ENCODE measurements around the gene MAPT.
"Not testable (repeated sequence)": the region's sequence is repeated elsewhere in the genome, so short reads cannot be mapped to it uniquely, and the experiment has no call there.

MAPT gene

DNA sequence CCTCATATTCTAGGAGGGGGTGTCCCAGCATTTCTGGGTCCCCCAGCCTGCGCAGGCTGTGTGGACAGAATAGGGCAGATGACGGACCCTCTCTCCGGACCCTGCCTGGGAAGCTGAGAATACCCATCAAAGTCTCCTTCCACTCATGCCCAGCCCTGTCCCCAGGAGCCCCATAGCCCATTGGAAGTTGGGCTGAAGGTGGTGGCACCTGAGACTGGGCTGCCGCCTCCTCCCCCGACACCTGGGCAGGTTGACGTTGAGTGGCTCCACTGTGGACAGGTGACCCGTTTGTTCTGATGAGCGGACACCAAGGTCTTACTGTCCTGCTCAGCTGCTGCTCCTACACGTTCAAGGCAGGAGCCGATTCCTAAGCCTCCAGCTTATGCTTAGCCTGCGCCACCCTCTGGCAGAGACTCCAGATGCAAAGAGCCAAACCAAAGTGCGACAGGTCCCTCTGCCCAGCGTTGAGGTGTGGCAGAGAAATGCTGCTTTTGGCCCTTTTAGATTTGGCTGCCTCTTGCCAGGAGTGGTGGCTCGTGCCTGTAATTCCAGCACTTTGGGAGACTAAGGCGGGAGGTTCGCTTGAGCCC, 116.3 kb downstream of the MAPT start:
- DNase-seq (ENCODE audit: low read depth) = no peak
- TF ChIP-seq POLR2A (IDR thresholded peaks at IDR 0.05; ENCODE audit: extremely low read depth, insufficient read length) (no peak), MYC (IDR thresholded peaks at IDR 0.05; ENCODE audit: low read depth, low read length) (no peak)
- TF ChIP-seq, protein P1, sequence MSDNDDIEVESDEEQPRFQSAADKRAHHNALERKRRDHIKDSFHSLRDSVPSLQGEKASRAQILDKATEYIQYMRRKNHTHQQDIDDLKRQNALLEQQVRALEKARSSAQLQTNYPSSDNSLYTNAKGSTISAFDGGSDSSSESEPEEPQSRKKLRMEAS (IDR thresholded peaks at IDR 0.05; ENCODE audit: low read depth, low read length) = no peak
- TF ChIP-seq, protein P2, sequence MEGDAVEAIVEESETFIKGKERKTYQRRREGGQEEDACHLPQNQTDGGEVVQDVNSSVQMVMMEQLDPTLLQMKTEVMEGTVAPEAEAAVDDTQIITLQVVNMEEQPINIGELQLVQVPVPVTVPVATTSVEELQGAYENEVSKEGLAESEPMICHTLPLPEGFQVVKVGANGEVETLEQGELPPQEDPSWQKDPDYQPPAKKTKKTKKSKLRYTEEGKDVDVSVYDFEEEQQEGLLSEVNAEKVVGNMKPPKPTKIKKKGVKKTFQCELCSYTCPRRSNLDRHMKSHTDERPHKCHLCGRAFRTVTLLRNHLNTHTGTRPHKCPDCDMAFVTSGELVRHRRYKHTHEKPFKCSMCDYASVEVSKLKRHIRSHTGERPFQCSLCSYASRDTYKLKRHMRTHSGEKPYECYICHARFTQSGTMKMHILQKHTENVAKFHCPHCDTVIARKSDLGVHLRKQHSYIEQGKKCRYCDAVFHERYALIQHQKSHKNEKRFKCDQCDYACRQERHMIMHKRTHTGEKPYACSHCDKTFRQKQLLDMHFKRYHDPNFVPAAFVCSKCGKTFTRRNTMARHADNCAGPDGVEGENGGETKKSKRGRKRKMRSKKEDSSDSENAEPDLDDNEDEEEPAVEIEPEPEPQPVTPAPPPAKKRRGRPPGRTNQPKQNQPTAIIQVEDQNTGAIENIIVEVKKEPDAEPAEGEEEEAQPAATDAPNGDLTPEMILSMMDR (IDR thresholded peaks at IDR 0.05; ENCODE audit: low read depth, low read length) = no peak
- no peak overlapping the region for H3K4me3 ChIP-seq (ENCODE audit: low read depth, low read length)

DNA sequence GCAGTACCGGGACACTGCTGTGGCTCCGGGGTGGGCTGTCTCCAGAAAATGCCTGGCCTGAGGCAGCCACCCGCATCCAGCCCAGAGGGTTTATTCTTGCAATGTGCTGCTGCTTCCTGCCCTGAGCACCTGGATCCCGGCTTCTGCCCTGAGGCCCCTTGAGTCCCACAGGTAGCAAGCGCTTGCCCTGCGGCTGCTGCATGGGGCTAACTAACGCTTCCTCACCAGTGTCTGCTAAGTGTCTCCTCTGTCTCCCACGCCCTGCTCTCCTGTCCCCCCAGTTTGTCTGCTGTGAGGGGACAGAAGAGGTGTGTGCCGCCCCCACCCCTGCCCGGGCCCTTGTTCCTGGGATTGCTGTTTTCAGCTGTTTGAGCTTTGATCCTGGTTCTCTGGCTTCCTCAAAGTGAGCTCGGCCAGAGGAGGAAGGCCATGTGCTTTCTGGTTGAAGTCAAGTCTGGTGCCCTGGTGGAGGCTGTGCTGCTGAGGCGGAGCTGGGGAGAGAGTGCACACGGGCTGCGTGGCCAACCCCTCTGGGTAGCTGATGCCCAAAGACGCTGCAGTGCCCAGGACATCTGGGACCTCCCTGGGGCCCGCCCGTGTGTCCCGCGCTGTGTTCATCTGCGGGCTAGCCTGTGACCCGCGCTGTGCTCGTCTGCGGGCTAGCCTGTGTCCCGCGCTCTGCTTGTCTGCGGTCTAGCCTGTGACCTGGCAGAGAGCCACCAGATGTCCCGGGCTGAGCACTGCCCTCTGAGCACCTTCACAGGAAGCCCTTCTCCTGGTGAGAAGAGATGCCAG, 117.6 kb downstream of the MAPT start:
- H3K4me3 ChIP-seq (ENCODE audit: low read depth, low read length) = no peak overlapping the region
- no peak for TF ChIP-seq MYC (IDR thresholded peaks at IDR 0.05; ENCODE audit: low read depth, low read length)
- TF ChIP-seq, protein P1 (IDR thresholded peaks at IDR 0.05; ENCODE audit: low read depth, low read length) = 0 out of 2 replicates have a peak, but pooled peaks have one; percentile 14
- TF ChIP-seq, protein P2 (IDR thresholded peaks at IDR 0.05; ENCODE audit: low read depth, low read length) = no peak
- DNase-seq (ENCODE audit: low read depth) = no peak

DNA sequence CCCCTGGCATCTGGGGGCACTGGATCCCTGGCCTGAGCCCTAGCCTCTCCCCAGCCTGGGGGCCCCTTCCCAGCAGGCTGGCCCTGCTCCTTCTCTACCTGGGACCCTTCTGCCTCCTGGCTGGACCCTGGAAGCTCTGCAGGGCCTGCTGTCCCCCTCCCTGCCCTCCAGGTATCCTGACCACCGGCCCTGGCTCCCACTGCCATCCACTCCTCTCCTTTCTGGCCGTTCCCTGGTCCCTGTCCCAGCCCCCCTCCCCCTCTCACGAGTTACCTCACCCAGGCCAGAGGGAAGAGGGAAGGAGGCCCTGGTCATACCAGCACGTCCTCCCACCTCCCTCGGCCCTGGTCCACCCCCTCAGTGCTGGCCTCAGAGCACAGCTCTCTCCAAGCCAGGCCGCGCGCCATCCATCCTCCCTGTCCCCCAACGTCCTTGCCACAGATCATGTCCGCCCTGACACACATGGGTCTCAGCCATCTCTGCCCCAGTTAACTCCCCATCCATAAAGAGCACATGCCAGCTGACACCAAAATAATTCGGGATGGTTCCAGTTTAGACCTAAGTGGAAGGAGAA, 118.2 kb downstream of the MAPT start:
- TF ChIP-seq POLR2A (IDR thresholded peaks at IDR 0.05; ENCODE audit: extremely low read depth, insufficient read length) (no peak), MYC (IDR thresholded peaks at IDR 0.05; ENCODE audit: low read depth, low read length) (no peak)
- TF ChIP-seq, protein P2 (IDR thresholded peaks at IDR 0.05; ENCODE audit: low read depth, low read length) = no peak
- TF ChIP-seq, protein P1 (IDR thresholded peaks at IDR 0.05; ENCODE audit: low read depth, low read length) = no peak
- DNase-seq (ENCODE audit: low read depth) = no peak

DNA sequence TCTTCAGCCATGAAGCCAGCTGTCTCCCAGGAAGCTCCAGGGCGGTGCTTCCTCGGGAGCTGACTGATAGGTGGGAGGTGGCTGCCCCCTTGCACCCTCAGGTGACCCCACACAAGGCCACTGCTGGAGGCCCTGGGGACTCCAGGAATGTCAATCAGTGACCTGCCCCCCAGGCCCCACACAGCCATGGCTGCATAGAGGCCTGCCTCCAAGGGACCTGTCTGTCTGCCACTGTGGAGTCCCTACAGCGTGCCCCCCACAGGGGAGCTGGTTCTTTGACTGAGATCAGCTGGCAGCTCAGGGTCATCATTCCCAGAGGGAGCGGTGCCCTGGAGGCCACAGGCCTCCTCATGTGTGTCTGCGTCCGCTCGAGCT, 118.8 kb downstream of the MAPT start:
- TF ChIP-seq, protein P1 (IDR thresholded peaks at IDR 0.05; ENCODE audit: low read depth, low read length) = no peak
- no peak for TF ChIP-seq MYC (IDR thresholded peaks at IDR 0.05; ENCODE audit: low read depth, low read length)
- TF ChIP-seq POLR2A (IDR thresholded peaks at IDR 0.05; ENCODE audit: extremely low read depth, insufficient read length) = no peak
- TF ChIP-seq, protein P2 (IDR thresholded peaks at IDR 0.05; ENCODE audit: low read depth, low read length) = no peak
- no peak overlapping the region for H3K4me3 ChIP-seq (ENCODE audit: low read depth, low read length)
- DNase-seq (ENCODE audit: low read depth) = no peak

More for the DNA sequence above, 118.2 kb downstream of the MAPT start:
- H3K4me3 ChIP-seq (ENCODE audit: low read depth, low read length) = no peak overlapping the region

DNA sequence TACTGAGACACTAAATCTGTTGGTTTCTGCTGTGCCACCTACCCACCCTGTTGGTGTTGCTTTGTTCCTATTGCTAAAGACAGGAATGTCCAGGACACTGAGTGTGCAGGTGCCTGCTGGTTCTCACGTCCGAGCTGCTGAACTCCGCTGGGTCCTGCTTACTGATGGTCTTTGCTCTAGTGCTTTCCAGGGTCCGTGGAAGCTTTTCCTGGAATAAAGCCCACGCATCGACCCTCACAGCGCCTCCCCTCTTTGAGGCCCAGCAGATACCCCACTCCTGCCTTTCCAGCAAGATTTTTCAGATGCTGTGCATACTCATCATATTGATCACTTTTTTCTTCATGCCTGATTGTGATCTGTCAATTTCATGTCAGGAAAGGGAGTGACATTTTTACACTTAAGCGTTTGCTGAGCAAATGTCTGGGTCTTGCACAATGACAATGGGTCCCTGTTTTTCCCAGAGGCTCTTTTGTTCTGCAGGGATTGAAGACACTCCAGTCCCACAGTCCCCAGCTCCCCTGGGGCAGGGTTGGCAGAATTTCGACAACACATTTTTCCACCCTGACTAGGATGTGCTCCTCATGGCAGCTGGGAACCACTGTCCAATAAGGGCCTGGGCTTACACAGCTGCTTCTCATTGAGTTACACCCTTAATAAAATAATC, 119.3 kb downstream of the MAPT start:
- no peak for TF ChIP-seq MYC (IDR thresholded peaks at IDR 0.05; ENCODE audit: low read depth, low read length)
- no peak for TF ChIP-seq POLR2A (IDR thresholded peaks at IDR 0.05; ENCODE audit: extremely low read depth, insufficient read length)
- TF ChIP-seq, protein P1 (IDR thresholded peaks at IDR 0.05; ENCODE audit: low read depth, low read length) = no peak
- TF ChIP-seq, protein P2 (IDR thresholded peaks at IDR 0.05; ENCODE audit: low read depth, low read length) = no peak
- no peak for DNase-seq (ENCODE audit: low read depth)
- no peak overlapping the region for H3K4me3 ChIP-seq (ENCODE audit: low read depth, low read length)

DNA sequence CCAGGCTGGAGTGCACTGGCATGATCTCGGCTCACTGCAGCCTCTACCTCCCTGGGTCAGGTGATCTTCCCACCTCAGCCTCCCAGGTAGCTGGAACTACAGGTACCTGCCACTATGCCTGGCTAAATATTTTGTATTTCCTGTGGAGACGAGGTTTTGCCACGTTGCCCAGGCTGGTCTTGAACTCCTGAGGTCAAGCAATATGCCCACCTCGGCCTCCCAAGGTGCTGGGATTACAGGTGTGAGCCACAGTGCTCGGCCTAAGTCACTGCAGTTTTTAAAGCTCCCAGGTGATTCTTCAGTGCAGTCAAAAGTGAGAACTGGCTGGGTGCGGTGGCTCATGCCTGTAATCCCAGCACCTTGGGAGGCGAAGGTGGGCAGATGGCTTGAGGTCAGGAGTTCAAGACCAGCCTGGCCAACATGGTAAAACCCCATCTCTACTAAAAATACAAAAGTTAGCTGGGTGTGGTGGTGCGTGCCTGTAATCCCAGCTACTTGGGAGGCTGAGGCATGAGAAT, 125.1 kb downstream of the MAPT start:
- not testable (repeated sequence) for DNase-seq (ENCODE audit: low read depth); H3K4me3 ChIP-seq (ENCODE audit: low read depth, low read length)

All from NB4 (cell line).